Psoas muscle (tissue), 8 donors: ENCODE data around the gene WSB2. TPM values are rescaled to one million over a fixed set of nuclear protein-coding genes. Genes with fewer than 3 reads are reported as not detected.

Experiments
- ATAC-seq, 4 donors: fragments of 200-7000 bp; cut with Tn5 transposase; one replicate each; pipeline ENCODE4 v1.9.1; 2020; ENCODE audit warnings: moderate library complexity in 3 of 4, mild to moderate bottlenecking in 2 of 4
- DNase-seq, 2 donors: peaks; one replicate each; pipeline ENCODE4 v3.0.0-alpha.2; 2020
- H3K27ac ChIP-seq: fragments of 200-600 bp; one replicate; pipeline ENCODE4 v1.8.0; 2022
- H3K27me3 ChIP-seq, 3 donors: fragments of 200-600 bp in 1 of 3; one replicate each; pipeline versions ENCODE4 v1.6.1 to v1.8.0; 2013 to 2022; ENCODE audit warnings: low read length in 2 of 3, mild to moderate bottlenecking in 2 of 3, moderate library complexity in 1 of 3; ENCODE audit not compliant: insufficient read depth in 3 of 3
- H3K36me3 ChIP-seq, 2 donors: fragments of 200-600 bp in 1 of 2; one replicate each; pipeline versions ENCODE4 v1.6.1 to v1.8.0; 2013 to 2022; ENCODE audit warnings: low read depth in 1 of 2, mild to moderate bottlenecking in 1 of 2, moderate library complexity in 1 of 2; ENCODE audit not compliant: insufficient read depth in 1 of 2
- H3K4me1 ChIP-seq: fragments of 200-600 bp; one replicate; pipeline ENCODE4 v1.8.0; 2022
- H3K4me3 ChIP-seq: fragments of 200-600 bp; one replicate; pipeline ENCODE4 v1.8.0; 2022; ENCODE audit warnings: mild to moderate bottlenecking
- H3K9me3 ChIP-seq: fragments of 200-600 bp; one replicate; pipeline ENCODE4 v1.8.0; 2022
- WGBS, 3 donors: extraction: QIAGEN DNeasy Blood & Tissue Kit; methylation state at CpG; one replicate each; pipeline versions ENCODE4 v1.1.6 to v1.1.7; 2013; 5-methylcytosine and 5-hydroxymethylcytosine counted together
- intact Hi-C, 2 donors: fragments of 100-400 bp; cut with DNase I; formaldehyde crosslinking; loops; one replicate each; pipeline versions ENCODE4 v1.11.0 to v1.14.2; 2022
- polyA plus RNA-seq, 3 donors: library from polyadenylated mRNA; stranded (reverse); fragments of 200-250 nt; gene quantifications; one replicate each; pipeline ENCODE4 v1.2.3, GENCODE V29; 2013
- total RNA-seq, 4 donors: library from RNA; stranded (reverse); fragmentation: NEBNext Ultra II Directional in 2 of 4; extraction: Animal tissue kit (Norgen Biotek cat#: 25700) in 2 of 4; gene quantifications; one replicate each; pipeline versions ENCODE4 v1.2.1 to v1.2.4, GENCODE V29; 2021 to 2023
- TF ChIP-seq, protein P1 (sequence below): fragments of 200-600 bp; IDR thresholded peaks from one replicate; pipeline ENCODE4 v1.8.0; 2022; ENCODE audit warnings: antibody characterized with exemption
- donor health status: healthy with polysubstance abuse.
- donor health status: DM: no; HTN: no; CAD: no; lungs with moderate emphysema.
- donor health status: Bipolar disorder and iron deficiency.
- donor health status: healthy.
- donor health status: DM: yes; HTN: yes; CAD: no.
- donor health status: DM: no; HTN: no; CAD: no.
- donor health status: DM: no; HTN: no; CAD: no.
- donor health status: DM: yes; HTN: yes; CAD: no.

WSB2 gene
- total and polyA plus RNA-seq, 7 donors, result 63.8 to 113 (median 84.3) TPM

DNA sequence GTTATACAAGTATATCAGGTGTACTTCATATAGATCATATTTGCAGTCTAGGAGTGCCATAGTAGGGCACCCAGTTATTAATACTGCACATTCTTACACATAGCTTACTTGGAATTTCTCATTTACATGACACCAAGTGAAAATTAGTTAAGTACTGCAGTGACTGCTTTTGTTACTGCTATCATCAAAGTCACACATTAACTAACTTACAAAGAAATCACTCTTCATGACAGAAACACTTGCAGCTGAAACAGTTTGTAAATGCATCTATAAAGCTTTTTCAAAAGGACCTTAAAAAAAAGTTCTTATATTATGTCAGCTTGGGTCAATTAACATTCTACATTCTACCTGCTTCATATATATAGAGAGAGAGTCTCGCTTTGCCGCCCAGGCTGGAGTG, 62.3 kb downstream of the WSB2 start:
- H3K27ac ChIP-seq, result no peak overlapping the region
- no peaks in the 10 kb centered on the region for H3K27me3 ChIP-seq
- intact Hi-C loops, result no loop called here
- H3K4me3 ChIP-seq, result no peak overlapping the region
- ATAC-seq (no peak), DNase-seq (no peak)
- 92 to 95% (median 93%) methylated on average over 2 of the region's 2 CpGs for WGBS, 3 donors
- no peaks in the 10 kb centered on the region for H3K9me3 ChIP-seq
- TF ChIP-seq, protein P1, sequence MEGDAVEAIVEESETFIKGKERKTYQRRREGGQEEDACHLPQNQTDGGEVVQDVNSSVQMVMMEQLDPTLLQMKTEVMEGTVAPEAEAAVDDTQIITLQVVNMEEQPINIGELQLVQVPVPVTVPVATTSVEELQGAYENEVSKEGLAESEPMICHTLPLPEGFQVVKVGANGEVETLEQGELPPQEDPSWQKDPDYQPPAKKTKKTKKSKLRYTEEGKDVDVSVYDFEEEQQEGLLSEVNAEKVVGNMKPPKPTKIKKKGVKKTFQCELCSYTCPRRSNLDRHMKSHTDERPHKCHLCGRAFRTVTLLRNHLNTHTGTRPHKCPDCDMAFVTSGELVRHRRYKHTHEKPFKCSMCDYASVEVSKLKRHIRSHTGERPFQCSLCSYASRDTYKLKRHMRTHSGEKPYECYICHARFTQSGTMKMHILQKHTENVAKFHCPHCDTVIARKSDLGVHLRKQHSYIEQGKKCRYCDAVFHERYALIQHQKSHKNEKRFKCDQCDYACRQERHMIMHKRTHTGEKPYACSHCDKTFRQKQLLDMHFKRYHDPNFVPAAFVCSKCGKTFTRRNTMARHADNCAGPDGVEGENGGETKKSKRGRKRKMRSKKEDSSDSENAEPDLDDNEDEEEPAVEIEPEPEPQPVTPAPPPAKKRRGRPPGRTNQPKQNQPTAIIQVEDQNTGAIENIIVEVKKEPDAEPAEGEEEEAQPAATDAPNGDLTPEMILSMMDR, result no peak
- no peaks in the 10 kb centered on the region for H3K4me1 ChIP-seq
- no peaks in the 10 kb centered on the region for H3K36me3 ChIP-seq

DNA sequence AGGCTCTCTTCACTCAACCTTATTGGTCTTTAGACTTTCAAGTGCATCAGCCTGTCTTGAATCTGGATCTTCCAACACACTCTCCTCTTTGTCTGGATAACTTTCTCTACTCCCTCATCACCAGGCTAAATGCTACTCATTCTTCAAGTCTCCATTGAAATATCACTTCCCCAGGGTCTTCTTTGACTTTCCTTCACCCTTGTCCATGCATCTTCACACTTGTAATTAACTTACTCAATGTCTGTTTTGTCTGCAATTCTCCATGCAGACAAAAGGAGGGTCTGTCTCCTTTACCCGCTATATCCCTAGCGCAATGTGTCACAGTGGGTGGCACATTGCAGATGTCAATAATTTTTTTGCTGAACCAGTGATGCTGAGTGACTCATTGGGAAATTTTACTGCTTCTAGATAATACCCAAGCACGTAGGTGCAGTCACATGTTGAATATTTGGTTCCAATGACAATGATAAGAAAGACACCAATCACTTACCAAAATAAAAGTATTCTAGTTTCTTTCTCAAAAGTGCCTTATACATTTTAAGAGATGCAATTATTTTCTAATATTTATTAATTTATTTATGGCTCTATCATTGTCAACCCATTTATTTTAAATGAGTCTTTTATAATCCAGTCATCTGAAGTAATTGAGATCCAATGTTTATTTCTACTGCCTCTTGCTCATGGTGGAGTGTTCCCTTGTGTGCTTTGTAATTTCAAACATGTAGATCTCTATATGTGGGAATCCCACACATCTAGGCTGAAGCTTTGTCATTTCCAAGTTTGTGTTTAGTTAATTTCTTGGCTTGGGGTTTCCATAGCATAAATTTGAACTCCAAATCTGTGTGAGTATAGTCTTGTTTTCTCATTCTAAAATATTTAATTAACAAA, 66.2 kb downstream of the WSB2 start:
- no peak overlapping the region for H3K27ac ChIP-seq
- 67 to 74% (median 71%) methylated on average over 3 of the region's 3 CpGs for WGBS, 3 donors
- ATAC-seq (no peak), DNase-seq (no peak)
- intact Hi-C loops, result no loop called here
- no peak overlapping the region for H3K4me3 ChIP-seq
- TF ChIP-seq, protein P1, result no peak
- no peaks in the 10 kb centered on the region for H3K27me3 ChIP-seq
- no peaks in the 10 kb centered on the region for H3K36me3 ChIP-seq
- no peaks in the 10 kb centered on the region for H3K4me1 ChIP-seq
- H3K9me3 ChIP-seq, result no peaks in the 10 kb centered on the region

DNA sequence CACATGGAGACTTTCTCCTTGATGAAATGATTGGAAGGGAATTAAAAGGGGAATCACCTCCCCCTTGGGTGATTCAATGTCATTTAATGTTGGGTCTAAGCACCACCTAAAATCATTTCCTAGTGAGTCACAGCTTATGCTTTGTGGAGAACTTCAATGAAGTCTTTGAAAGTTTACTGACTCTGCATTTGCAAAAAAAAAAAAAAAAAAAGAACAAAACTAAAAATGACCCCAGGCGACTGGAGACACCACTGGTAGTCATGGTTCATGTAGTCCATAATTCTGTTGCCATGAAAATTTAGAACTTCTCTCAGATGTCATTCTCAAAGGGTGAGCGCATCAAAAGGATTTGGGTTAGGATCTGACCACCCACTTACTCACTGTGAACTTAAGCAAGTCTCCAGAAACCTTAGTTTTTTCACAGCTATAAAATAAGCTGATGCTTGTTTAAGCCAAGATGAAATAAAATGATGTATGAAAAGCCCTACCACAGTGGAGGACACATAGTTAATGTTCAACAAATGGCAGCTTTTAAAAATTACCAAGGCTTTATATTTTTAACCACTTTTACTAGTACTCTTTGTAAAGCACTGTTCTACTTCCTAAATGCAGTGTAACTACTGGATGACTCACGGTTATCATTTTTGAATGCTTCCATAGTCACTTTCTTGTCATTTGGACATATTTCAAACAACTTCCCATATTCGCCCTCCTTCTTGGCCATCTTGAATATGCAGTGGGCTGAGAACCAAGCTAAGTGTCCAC, 74.1 kb downstream of the WSB2 start:
- WGBS, 3 donors, result 43 to 58% (median 54%) methylated on average over 4 of the region's 4 CpGs
- peaks cover 0 to 6% (median 5%) of the 10 kb centered on the region in 3 donors for H3K27me3 ChIP-seq
- H3K27ac ChIP-seq, result no peak overlapping the region
- intact Hi-C loops, result no loop called here
- H3K9me3 ChIP-seq, result no peaks in the 10 kb centered on the region
- H3K4me1 ChIP-seq, result no peaks in the 10 kb centered on the region
- ATAC-seq (no peak), DNase-seq (no peak)
- TF ChIP-seq, protein P1, result no peak
- H3K36me3 ChIP-seq, result no peaks in the 10 kb centered on the region
- H3K4me3 ChIP-seq, result no peak overlapping the region

DNA sequence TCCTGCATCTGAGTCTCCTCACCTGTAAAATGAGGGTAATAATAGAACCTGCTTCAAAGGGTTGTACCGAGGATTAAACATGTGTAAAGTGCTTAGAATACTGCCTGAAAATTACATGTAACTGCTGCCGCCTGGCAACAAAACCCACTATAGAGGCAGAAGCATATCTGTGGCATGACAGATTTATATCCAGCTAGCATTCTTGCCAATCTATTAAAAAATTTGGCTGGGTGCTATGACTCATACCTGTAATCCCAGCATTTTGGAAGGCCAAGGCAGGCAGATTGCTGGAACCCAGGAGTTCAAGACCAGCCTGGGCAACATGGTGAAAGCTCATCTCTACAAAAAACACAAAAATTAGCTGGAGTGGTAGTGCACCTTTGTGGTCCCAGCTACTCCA, 75.8 kb downstream of the WSB2 start:
- Histone ChIP-seq H3K36me3 (no peaks in the 10 kb centered on the region), H3K4me1 (no peaks in the 10 kb centered on the region), H3K4me3 (no peak overlapping the region), H3K9me3 (no peaks in the 10 kb centered on the region), H3K27me3 (peaks cover 0 to 6% (median 5%) of the 10 kb centered on the region in 3 donors), H3K27ac (no peak overlapping the region)
- no peak for DNase-seq
- ATAC-seq, result no peak
- TF ChIP-seq, protein P1, result no peak
- WGBS, 3 donors, result 67 to 85% (median 75%) methylated on average over 2 of the region's 2 CpGs
- intact Hi-C loops, result no loop called here

Other genes starting within 250 kb of the WSB2 start
- gene KSR2, start 92.2 kb downstream of the WSB2 start, total RNA-seq, result under 1 TPM in 2 of 4 donors, not detected in 2; 0.02 to 0.04 TPM
- gene KSR2, start 92.2 kb downstream of the WSB2 start, polyA plus RNA-seq, result under 1 TPM; under 0.01 to 0.03 (median 0.01) TPM
- 1 to 10 TPM; 2.2 to 4.6 (median 3.2) TPM for gene RFC5, start 44.5 kb downstream of the WSB2 start, total RNA-seq
- gene RFC5, start 44.5 kb downstream of the WSB2 start, polyA plus RNA-seq, result 1 to 10 TPM; 3.4 to 8.5 (median 5.1) TPM
- gene VSIG10, start 42.8 kb upstream of the WSB2 start, total RNA-seq, result 10 to 100 TPM in 2 of 4 donors, 1 to 10 TPM in 2; 7.3 to 13.9 (median 10.8) TPM
- gene VSIG10, start 42.8 kb upstream of the WSB2 start, polyA plus RNA-seq, result 10 to 100 TPM in 2 of 3 donors, 1 to 10 TPM in 1; 4.8 to 12.8 (median 10.7) TPM
- gene PEBP1, start 74.9 kb upstream of the WSB2 start, total RNA-seq, result 100 to 1,000 TPM; 211 to 326 (median 249) TPM
- 100 to 1,000 TPM; 144 to 287 (median 258) TPM for gene PEBP1, start 74.9 kb upstream of the WSB2 start, polyA plus RNA-seq